Left ventricle myocardium inferior (tissue), 1 donor: ENCODE results near the gene ANKRD13B. TPM values are rescaled to one million over a fixed set of nuclear protein-coding genes. Genes with fewer than 3 reads are reported as not detected.

Source experiments
- DNase-seq: peaks from one replicate; pipeline ENCODE4 v3.0.0-alpha.2; 2020
- H3K27ac ChIP-seq: fragments of 200-600 bp; replicated peaks from 2 replicates; pipeline ENCODE4 v1.8.0; 2021
- H3K27me3 ChIP-seq: fragments of 200-600 bp; 2 replicates; pipeline ENCODE4 v1.8.0; 2021; ENCODE audit warnings: low read depth
- H3K36me3 ChIP-seq: fragments of 200-600 bp; 2 replicates; pipeline ENCODE4 v1.8.0; 2021
- H3K4me1 ChIP-seq: fragments of 200-600 bp; 2 replicates; pipeline ENCODE4 v1.8.0; 2021
- H3K4me3 ChIP-seq: fragments of 200-600 bp; 2 replicates; pipeline ENCODE4 v1.8.0; 2021; ENCODE audit warnings: mild to moderate bottlenecking, moderate library complexity
- H3K9me3 ChIP-seq: fragments of 200-600 bp; replicated peaks from 2 replicates; pipeline ENCODE4 v1.8.0; 2021
- CTCF ChIP-seq: fragments of 200-600 bp; IDR thresholded peaks from 2 replicates; pipeline ENCODE4 v1.8.0; 2021; ENCODE audit warnings: antibody characterized with exemption, mild to moderate bottlenecking, borderline replicate concordance
- intact Hi-C: fragments of 100-400 bp; cut with micrococcal nuclease; formaldehyde crosslinking; loops from one replicate; pipeline ENCODE4 v1.11.0; 2022
- total RNA-seq: library from RNA; stranded (reverse); fragmentation: NEBNext Ultra II Directional; extraction: Animal tissue kit (Norgen Biotek cat#: 25700); gene quantifications from one replicate; pipeline ENCODE4 v1.2.1, GENCODE V29; 2021
- donor health status: DM: no; HTN: yes; CAD: no; lungs with severe emphysema.

The ANKRD13B gene
- total RNA-seq, 1 donor from 2014 or later = 5.9 TPM

DNA sequence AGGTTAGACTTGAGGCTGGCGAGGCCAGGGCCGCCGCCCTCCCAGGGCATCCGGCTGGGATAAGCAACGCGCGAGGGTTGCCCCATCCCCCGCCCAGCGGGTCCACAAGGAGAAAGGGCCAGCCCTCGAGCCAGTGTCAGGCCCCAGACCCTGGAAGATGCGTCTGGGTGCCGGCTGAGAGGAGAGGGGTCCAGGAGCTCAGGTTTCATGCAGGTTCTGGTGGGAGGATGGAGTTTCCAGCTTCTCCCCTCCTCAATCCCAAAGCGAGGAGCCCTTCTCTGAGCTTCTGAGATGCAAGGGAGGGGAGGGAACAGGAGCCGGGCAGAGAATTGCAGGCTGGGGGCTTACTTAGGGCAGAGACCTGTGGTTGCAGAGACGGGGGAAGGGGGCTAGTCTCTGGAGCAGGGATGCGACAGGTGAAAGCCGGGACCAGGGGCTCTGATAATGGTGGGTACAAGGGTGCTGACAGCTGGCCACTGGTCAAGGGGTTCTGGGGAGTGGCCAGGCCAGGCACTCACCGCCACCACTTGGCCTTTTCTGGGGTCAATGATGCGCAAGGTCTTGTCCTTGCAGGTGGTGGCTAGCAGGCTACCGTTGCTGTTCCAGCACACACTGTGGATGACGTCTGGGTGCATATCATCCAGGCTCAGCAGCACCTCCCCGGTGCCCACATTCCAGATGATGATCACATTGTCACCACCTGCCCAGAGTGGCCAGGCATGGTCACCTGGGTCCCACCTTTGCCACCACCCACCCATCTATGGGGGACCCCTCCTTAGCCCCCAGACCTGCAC lies 25.5 kb downstream of the ANKRD13B start:
- H3K27ac ChIP-seq = peak overlapping the region; percentile 87
- no peak for TF ChIP-seq CTCF
- H3K27me3 ChIP-seq = no peaks in the 10 kb centered on the region
- H3K36me3 ChIP-seq = no peaks in the 10 kb centered on the region
- intact Hi-C loops = no loop called here
- H3K9me3 ChIP-seq = no peaks in the 10 kb centered on the region
- H3K4me1 ChIP-seq = peaks cover 96% of the 10 kb centered on the region
- H3K4me3 ChIP-seq = peak overlapping the region; percentile 63
- DNase-seq = no peak

DNA sequence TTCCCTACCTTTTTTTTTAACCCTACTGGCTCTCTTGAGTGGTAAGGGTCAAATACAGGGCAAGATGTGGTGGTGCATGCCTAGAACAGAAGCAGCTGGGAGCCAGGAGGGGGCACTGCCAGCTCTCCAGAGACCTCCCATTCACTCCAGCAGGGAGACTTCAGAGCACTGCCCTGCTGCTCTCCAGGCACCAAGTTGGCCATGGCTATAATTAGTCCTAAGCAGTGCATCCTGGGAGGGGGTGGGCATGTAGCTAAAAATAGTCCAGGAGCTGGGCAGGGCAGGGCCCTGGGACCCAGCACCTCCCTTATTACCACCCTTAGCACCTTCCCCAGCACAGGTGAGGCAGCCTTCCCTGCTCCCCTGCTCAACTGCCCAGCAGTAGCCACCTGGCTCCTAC lies 26.3 kb downstream of the ANKRD13B start:
- H3K4me1 ChIP-seq = peaks cover 89% of the 10 kb centered on the region
- H3K9me3 ChIP-seq = no peaks in the 10 kb centered on the region
- no peak for DNase-seq
- H3K4me3 ChIP-seq = peak overlapping the region; percentile 19
- H3K27me3 ChIP-seq = no peaks in the 10 kb centered on the region
- peak; percentile 58 for TF ChIP-seq CTCF
- intact Hi-C loops = no loop called here
- H3K36me3 ChIP-seq = no peaks in the 10 kb centered on the region
- peak overlapping the region; percentile 87 for H3K27ac ChIP-seq

- intact Hi-C loops = no loop called here
- no peak overlapping the region for H3K4me3 ChIP-seq
- no peak for DNase-seq
- H3K4me1 ChIP-seq = peaks cover 87% of the 10 kb centered on the region
- H3K27me3 ChIP-seq = no peaks in the 10 kb centered on the region
- no peak for TF ChIP-seq CTCF
- no peaks in the 10 kb centered on the region for H3K36me3 ChIP-seq
- no peaks in the 10 kb centered on the region for H3K9me3 ChIP-seq
- H3K27ac ChIP-seq = peak overlapping the region; percentile 87
Observed at GRCh38 chr17:29620271-29620670, 27.3 kb downstream of the ANKRD13B start.

GRCh38 chr17:29620779-29621500 lies 28.0 kb downstream of the ANKRD13B start:
- Histone ChIP-seq H3K4me3 (peak overlapping the region; percentile 73), H3K4me1 (peaks cover 85% of the 10 kb centered on the region), H3K27ac (peak overlapping the region; percentile 87), H3K36me3 (no peaks in the 10 kb centered on the region), H3K27me3 (no peaks in the 10 kb centered on the region), H3K9me3 (no peaks in the 10 kb centered on the region)
- DNase-seq = no peak
- no peak for TF ChIP-seq CTCF
- intact Hi-C loops = no loop called here

DNA sequence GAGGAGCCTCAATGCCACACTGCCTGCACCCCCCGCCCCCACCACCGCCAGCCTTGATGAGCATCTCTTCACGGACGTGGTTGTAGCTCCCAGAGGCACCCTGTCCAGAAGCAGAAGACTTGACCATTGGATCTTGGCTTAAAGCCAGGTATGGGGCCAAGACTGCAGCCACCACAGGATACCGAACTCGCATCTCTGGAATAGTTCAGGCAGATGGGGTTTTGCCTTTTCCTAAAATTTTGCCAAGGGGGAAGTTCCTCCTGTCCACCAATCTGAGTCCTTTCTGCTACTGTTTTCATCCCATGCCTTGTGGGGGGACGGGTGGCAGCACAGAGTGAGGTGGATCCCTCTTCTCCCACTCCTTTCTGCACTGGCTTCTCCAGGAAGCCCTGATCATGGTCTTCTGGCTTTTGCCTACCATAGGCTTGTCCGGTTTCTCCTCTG lies 28.8 kb downstream of the ANKRD13B start:
- DNase-seq = no peak
- no peaks in the 10 kb centered on the region for H3K27me3 ChIP-seq
- peak overlapping the region; percentile 87 for H3K27ac ChIP-seq
- peaks cover 77% of the 10 kb centered on the region for H3K4me1 ChIP-seq
- no peak for TF ChIP-seq CTCF
- no peaks in the 10 kb centered on the region for H3K36me3 ChIP-seq
- peak overlapping the region; percentile 73 for H3K4me3 ChIP-seq
- H3K9me3 ChIP-seq = no peaks in the 10 kb centered on the region
- intact Hi-C loops = no loop called here
